Fibroblast of lung (primary cell): Measurements from ENCODE around the gene LEPROT. TPM values are rescaled to one million over a fixed set of nuclear protein-coding genes. Genes with fewer than 3 reads are reported as not detected.

Experiments
- DNase-seq, 2 donors: peaks; one replicate each; pipeline versions ENCODE4 v3.0.0 to v3.0.0-alpha.2; 2010; ENCODE audit warnings: low read depth in 2 of 2
- H2AFZ ChIP-seq: 2 replicates; pipeline ENCODE4 v1.5.1; 2012; ENCODE audit warnings: low read length, control low read depth, inconsistent platforms
- H3K27ac ChIP-seq: 2 replicates; pipeline ENCODE4 v1.5.1; 2011; ENCODE audit warnings: low read length, control low read depth; ENCODE audit not compliant: insufficient read depth
- H3K27me3 ChIP-seq: 2 replicates; pipeline ENCODE4 v1.5.1; 2011; ENCODE audit warnings: mild to moderate bottlenecking, low read length; ENCODE audit not compliant: control insufficient read depth, insufficient read depth
- H3K36me3 ChIP-seq: 2 replicates; pipeline ENCODE4 v1.5.1; 2011; ENCODE audit warnings: low read length; ENCODE audit not compliant: control insufficient read depth, insufficient read depth
- H3K4me1 ChIP-seq: 2 replicates; pipeline ENCODE4 v1.5.1; 2011; ENCODE audit warnings: low read length; ENCODE audit not compliant: control insufficient read depth, insufficient read depth; ENCODE audit errors: extremely low read depth
- H3K4me2 ChIP-seq: 2 replicates; pipeline ENCODE4 v1.5.1; 2011; ENCODE audit warnings: low read length, control low read depth; ENCODE audit not compliant: insufficient read depth; ENCODE audit errors: extremely low read depth
- H3K4me3 ChIP-seq, 4 experiments: fragments of 200-600 bp in 1 of 4; sonication (generic) in 1 of 4; replicated peaks in 1 of 4; 2 replicates each; pipeline ENCODE4 v1.5.1; 2011 to 2016; ENCODE audit warnings: low read length in 4 of 4, low read depth in 3 of 4, mild to moderate bottlenecking in 3 of 4, control low read depth in 2 of 4, inconsistent platforms in 1 of 4, mixed read lengths in 1 of 4; ENCODE audit not compliant: insufficient read depth in 1 of 4; ENCODE audit errors: control extremely low read depth in 1 of 4
- H3K79me2 ChIP-seq: 2 replicates; pipeline ENCODE4 v1.5.1; 2012; ENCODE audit warnings: mild to moderate bottlenecking, low read length, inconsistent platforms; ENCODE audit not compliant: control insufficient read depth, insufficient read depth
- H3K9ac ChIP-seq: 2 replicates; pipeline ENCODE4 v1.5.1; 2011; ENCODE audit warnings: mild to moderate bottlenecking, low read length, control low read depth; ENCODE audit not compliant: insufficient read depth
- H3K9me3 ChIP-seq: 2 replicates; pipeline ENCODE4 v1.5.1; 2012; ENCODE audit warnings: low read depth, low read length; ENCODE audit not compliant: control insufficient read depth, insufficient read depth
- H4K20me1 ChIP-seq: 2 replicates; pipeline ENCODE4 v1.5.1; 2011; ENCODE audit warnings: low read length; ENCODE audit not compliant: control insufficient read depth, insufficient read depth; ENCODE audit errors: extremely low read depth
- EZH2 ChIP-seq: IDR thresholded peaks from 2 replicates; pipeline ENCODE4 v1.5.1; 2012; ENCODE audit warnings: low read length, control low read depth, mild to moderate bottlenecking; ENCODE audit errors: missing control alignments
- polyA plus RNA-seq, 2 donors: library from polyadenylated mRNA; depleted of rRNA in 1 of 2; stranded (reverse) in 1 of 2; unstranded in 1 of 2; fragments of >200 nt; gene quantifications; 2 replicates each; pipeline ENCODE4 v1.2.1, GENCODE V29; 2011 to 2012; ENCODE audit warnings: missing spikeins in 1 of 2
- total RNA-seq: library from RNA; depleted of rRNA; stranded (reverse); fragments of >200 nt; gene quantifications from 2 replicates; pipeline ENCODE4 v1.2.1, GENCODE V29; 2014
- TF ChIP-seq, protein P1 (sequence below), 2 donors: IDR thresholded peaks in 1 of 2; conservative IDR thresholded peaks in 1 of 2; 1 replicate in 1 of 2; 2 replicates in 1 of 2; pipeline ENCODE4 v1.5.1; 2011 to 2012; ENCODE audit warnings: low read length in 2 of 2, control low read depth in 1 of 2, inconsistent platforms in 1 of 2, low read depth in 1 of 2, mild to moderate bottlenecking in 1 of 2

LEPROT gene
- total and polyA plus RNA-seq, 2 donors (not counting 1 experiment from before 2014, with no cell fraction given), result 37.5 to 101 TPM

DNA sequence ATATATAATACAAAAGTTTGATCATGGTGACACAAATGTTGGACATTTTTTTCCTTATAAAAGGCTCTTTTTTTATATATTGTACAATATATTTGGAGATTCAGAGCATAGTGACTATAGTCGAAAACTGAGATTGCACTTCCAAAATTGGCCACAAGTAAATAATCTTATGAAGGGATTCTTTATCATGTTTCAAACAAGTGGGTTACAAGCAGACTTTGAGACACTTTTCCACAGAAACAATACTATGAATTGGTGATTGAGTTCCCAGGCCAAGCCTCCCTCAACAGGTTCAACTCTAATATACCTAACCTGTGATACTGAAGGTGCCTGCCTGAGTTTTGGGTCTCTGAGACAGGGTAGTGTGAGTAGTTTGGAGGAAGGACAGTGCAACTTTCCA, 13.8 kb downstream of the LEPROT start:
- no peak for DNase-seq
- no peaks in the 10 kb centered on the region for H3K9me3 ChIP-seq
- no peaks in the 10 kb centered on the region for H4K20me1 ChIP-seq

DNA sequence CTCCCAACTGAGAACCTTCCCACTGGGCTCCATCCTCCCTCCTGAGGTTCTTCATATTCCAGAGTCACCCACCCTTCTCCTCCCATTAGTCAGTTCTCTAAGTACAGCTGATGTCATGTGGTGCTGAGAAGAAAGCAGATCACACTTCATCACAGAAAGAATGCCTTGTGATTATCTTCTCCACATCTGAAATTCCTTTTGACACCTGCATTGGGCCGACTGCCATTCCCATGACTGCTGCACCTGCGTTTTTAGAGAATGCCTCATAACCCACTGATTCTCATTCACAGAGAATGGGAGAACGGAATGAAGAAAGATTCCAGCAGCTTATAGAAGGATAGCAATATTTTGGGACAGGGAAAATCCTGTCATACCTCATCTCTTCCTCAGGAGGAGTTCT, 14.3 kb downstream of the LEPROT start:
- peaks cover 2% of the 10 kb centered on the region for H3K79me2 ChIP-seq
- no peaks in the 10 kb centered on the region for H3K27me3 ChIP-seq
- no peak overlapping the region for H3K4me3 ChIP-seq
- peaks cover 2% of the 10 kb centered on the region for H3K4me1 ChIP-seq
- H2AFZ ChIP-seq, result no peak overlapping the region
- DNase-seq, result peak in 1 of 2 donors; percentile 31
- no peak for TF ChIP-seq EZH2
- TF ChIP-seq, protein P1, sequence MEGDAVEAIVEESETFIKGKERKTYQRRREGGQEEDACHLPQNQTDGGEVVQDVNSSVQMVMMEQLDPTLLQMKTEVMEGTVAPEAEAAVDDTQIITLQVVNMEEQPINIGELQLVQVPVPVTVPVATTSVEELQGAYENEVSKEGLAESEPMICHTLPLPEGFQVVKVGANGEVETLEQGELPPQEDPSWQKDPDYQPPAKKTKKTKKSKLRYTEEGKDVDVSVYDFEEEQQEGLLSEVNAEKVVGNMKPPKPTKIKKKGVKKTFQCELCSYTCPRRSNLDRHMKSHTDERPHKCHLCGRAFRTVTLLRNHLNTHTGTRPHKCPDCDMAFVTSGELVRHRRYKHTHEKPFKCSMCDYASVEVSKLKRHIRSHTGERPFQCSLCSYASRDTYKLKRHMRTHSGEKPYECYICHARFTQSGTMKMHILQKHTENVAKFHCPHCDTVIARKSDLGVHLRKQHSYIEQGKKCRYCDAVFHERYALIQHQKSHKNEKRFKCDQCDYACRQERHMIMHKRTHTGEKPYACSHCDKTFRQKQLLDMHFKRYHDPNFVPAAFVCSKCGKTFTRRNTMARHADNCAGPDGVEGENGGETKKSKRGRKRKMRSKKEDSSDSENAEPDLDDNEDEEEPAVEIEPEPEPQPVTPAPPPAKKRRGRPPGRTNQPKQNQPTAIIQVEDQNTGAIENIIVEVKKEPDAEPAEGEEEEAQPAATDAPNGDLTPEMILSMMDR (conservative IDR thresholded peaks at IDR 0.05 in 1 of 2, IDR thresholded peaks at IDR 0.05 in 1 of 2; ENCODE audit: low read depth in 1 of 2, low read length in 2 of 2), result no peak
- H3K9me3 ChIP-seq, result no peaks in the 10 kb centered on the region
- H3K36me3 ChIP-seq, result peaks cover 3% of the 10 kb centered on the region
- H3K27ac ChIP-seq, result no peak overlapping the region
- H3K9ac ChIP-seq, result no peak overlapping the region
- H4K20me1 ChIP-seq, result no peaks in the 10 kb centered on the region
- H3K4me2 ChIP-seq, result no peak overlapping the region

More for the DNA sequence above, 13.8 kb downstream of the LEPROT start:
- H3K27me3 ChIP-seq, result no peaks in the 10 kb centered on the region
- no peak overlapping the region for H2AFZ ChIP-seq
- H3K4me2 ChIP-seq, result no peak overlapping the region
- H3K27ac ChIP-seq, result no peak overlapping the region
- no peak overlapping the region for H3K9ac ChIP-seq
- H3K36me3 ChIP-seq, result peaks cover 3% of the 10 kb centered on the region
- H3K4me1 ChIP-seq, result peaks cover 2% of the 10 kb centered on the region
- H3K79me2 ChIP-seq, result peaks cover 2% of the 10 kb centered on the region
- TF ChIP-seq, protein P1 (conservative IDR thresholded peaks at IDR 0.05 in 1 of 2, IDR thresholded peaks at IDR 0.05 in 1 of 2; ENCODE audit: low read depth in 1 of 2, low read length in 2 of 2), result peak in 1 of 2 donors; percentile 23
- TF ChIP-seq EZH2, result no peak
- no peak overlapping the region for H3K4me3 ChIP-seq

DNA sequence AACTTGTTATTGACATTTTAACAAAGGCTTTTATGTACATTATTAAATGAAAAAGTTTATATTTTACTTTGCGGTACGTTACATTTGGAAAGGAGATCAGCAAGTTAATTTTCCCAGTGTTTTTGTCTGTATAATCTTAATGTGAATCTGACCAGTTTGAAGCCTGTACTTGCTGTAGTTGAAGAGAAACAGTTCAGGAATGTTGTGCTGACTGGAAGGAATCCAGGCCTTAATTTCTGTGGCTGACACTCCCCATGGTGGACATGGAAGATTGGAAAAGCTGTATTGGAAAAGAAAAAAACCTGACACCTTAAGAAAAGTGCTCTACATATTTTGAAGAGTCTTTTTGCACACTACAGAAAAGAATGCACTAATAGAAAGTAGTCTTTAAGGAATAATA, 15.5 kb downstream of the LEPROT start:
- Histone ChIP-seq H3K27me3 (no peaks in the 10 kb centered on the region), H3K79me2 (no peaks in the 10 kb centered on the region), H3K4me2 (no peak overlapping the region), H3K36me3 (peaks cover 1% of the 10 kb centered on the region), H3K4me1 (peaks cover 2% of the 10 kb centered on the region), H4K20me1 (no peaks in the 10 kb centered on the region), H3K9ac (no peak overlapping the region), H3K9me3 (no peaks in the 10 kb centered on the region), H2AFZ (no peak overlapping the region), H3K4me3 (no peak overlapping the region), H3K27ac (no peak overlapping the region)
- peak; percentile 40 to 81 for DNase-seq
- no peak for TF ChIP-seq EZH2
- TF ChIP-seq, protein P1 (conservative IDR thresholded peaks at IDR 0.05 in 1 of 2, IDR thresholded peaks at IDR 0.05 in 1 of 2; ENCODE audit: low read depth in 1 of 2, low read length in 2 of 2), result no peak
